NOMO-1 (cell line): ENCODE results near the gene CLCA1.

Experiments used
- DNase-seq, 2 experiments: peaks; one replicate each; lab custom pipeline; 2025; ENCODE audit not compliant: unreplicated experiment in 2 of 2; lab: John Stamatoyannopoulos, UW

Gene CLCA1

GRCh38 chr1:86542631-86543030 is 73.9 kb downstream of the CLCA1 start:
- DNase-seq = no peak

DNA sequence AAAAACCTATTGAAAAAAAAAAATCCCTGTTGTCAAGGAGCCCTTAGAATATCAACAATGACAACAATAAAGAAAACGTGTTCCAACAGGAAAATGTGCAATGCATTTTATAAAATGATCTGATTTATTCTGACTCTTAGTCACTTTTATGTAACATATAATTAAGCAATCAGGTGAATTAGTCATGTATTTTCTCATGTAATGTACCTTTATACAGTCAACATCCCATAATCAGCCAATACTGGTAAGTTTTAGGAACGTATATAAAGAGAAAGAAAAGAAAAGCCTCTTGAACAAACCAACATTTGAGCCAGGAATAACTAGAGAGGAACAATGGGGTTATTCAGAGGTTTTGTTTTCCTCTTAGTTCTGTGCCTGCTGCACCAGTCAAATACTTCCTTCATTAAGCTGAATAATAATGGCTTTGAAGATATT is 78.1 kb downstream of the CLCA1 start, which contains the start of gene CLCA4:
TSS of gene CLCA4 (plus strand) at position 292 of the 435 bp plus-strand sequence. CDS start at position 334, 42 bp downstream.
- DNase-seq = no peak

- DNase-seq = no peak
These were observed 80.1 kb downstream of the CLCA1 start for GRCh38 chr1:86548839-86549238.
